Lower leg skin (tissue), 3 donors: Measurements from ENCODE around the gene ATP5MC2.

ENCODE experiments used
- POLR2A ChIP-seq, 2 donors: fragments of 450-650 bp; IDR thresholded peaks; one replicate each; pipeline ENCODE4 v1.6.1; 2016 to 2017; ENCODE audit warnings: antibody characterized with exemption in 2 of 2, mild to moderate bottlenecking in 1 of 2, moderate library complexity in 1 of 2
- TF ChIP-seq, protein P1 (sequence below), 3 donors: fragments of 450-650 bp; IDR thresholded peaks; one replicate each; pipeline ENCODE4 v1.5.1; 2016; ENCODE audit warnings: antibody characterized with exemption in 3 of 3, mild to moderate bottlenecking in 3 of 3, moderate library complexity in 2 of 3

DNA sequence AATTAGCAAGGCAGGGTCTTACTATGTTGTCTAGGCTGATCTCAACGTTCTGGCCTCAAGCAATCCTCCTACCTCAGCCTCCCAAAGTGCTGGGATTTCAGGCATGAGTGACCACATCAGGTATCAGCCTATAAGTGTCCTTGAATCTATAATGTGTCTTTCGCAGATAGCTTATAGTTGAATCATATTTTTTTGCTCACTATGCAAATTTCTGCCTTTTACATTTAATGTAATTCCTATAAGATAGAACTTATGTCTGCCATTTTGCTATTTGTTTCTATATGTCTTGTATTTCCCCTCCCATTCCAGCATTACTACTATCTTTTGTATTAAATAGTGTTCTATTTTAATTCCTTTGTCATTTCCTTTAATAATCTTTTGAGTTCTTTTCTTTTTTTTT lies 39.2 kb downstream of the ATP5MC2 start:
- TF ChIP-seq, protein P1, sequence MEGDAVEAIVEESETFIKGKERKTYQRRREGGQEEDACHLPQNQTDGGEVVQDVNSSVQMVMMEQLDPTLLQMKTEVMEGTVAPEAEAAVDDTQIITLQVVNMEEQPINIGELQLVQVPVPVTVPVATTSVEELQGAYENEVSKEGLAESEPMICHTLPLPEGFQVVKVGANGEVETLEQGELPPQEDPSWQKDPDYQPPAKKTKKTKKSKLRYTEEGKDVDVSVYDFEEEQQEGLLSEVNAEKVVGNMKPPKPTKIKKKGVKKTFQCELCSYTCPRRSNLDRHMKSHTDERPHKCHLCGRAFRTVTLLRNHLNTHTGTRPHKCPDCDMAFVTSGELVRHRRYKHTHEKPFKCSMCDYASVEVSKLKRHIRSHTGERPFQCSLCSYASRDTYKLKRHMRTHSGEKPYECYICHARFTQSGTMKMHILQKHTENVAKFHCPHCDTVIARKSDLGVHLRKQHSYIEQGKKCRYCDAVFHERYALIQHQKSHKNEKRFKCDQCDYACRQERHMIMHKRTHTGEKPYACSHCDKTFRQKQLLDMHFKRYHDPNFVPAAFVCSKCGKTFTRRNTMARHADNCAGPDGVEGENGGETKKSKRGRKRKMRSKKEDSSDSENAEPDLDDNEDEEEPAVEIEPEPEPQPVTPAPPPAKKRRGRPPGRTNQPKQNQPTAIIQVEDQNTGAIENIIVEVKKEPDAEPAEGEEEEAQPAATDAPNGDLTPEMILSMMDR (IDR thresholded peaks at IDR 0.05), result no peak
- no peak for TF ChIP-seq POLR2A (IDR thresholded peaks at IDR 0.05)
